ENCODE results near the gene ITFG1.

ITFG1 gene

DNA sequence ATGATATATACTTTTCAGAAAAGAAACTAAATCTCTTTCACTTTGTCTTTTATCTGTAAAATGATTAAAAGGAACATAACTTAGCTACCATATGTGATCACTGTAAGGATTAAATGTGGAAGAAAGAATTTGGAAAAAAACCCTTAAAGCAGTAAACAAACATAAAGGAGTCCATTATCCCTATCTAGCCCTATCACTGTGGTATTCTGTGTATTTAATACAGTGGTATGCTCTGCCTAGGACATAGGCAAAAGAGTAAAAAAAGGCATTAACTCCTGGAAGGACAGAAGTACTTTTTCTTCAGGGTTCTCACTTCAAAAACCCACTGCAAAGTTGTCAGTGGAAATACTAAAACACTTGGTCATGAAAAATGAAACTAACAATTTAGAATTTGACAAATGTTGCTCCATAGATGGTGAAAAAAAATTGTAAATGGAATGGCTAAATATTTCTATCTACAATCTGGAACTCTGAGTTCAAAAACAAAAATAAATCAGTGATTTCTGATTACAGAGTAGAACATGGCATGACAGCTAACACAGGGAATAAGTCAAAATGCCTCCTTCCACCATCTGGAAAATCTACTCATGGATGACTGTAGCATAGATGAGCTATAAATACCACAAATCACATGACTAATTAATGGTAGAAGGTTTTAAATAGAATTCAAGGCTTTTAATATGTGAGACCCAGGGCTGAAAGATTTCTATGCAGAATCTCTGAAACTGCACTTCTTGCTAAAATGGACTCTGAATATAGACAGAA lies 140.1 kb downstream of the ITFG1 start:
- no peak for FAIRE-seq

DNA sequence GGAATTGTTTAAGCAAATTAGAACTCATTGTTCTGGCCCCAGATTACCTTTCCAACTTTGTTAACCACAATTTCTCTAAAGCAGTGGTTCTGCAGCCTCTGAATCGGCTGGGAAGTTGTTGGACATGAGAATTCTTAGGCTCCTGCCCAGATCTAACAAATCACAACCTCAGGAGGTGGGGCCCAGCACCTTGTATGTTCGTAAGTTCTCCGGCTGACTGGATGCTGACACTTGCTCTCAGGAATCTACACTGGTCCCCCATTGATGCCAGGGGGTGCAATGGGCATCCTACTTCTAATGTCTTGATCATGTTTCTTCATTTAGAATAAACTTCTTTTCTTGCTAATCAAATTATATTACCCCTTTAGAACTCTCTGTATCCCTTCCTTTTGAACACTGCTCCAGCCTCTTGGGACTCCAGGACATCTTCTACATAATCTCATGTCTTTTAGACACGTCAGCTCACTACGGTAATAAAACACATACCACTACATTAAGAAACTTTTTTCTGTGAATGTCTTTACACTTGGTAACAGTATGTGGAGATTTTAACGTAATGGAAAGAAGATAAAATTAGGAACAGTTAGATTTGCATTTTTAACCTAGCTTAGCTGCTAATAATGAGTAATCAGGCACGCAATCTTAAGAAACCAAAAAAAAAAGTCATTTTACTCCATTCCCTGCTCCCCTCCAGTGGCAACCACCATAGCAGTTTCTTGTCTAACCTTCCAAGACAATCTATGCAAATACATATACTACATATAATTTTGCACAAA lies 143.2 kb downstream of the ITFG1 start:
- FAIRE-seq, result no peak

DNA sequence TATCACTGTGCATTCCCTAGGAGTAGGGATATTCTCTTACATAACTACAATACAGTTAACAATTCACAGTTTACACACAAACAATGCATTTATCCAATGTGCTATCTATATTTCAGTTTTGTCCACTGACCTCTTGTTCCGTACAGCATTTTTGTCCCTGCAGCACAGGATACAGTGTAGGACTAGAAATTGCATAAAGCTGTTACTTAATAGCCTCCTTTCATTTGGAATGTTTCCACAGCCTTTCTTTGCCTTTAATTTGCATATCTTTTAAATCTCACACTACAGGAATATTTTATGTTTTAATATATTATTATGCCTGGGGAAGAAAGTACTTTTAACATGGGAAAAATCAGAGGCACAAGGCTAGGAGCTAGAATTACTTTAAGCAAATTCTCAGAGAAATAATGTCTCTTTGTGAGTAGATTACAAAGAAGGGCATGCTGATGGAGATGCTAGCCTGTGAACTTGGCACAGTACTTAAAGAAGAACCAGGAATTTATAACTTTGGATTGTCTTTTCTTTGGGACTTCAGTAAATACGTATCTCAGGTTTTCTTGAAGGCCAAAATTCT lies 144.3 kb downstream of the ITFG1 start:
- no peak for FAIRE-seq

DNA sequence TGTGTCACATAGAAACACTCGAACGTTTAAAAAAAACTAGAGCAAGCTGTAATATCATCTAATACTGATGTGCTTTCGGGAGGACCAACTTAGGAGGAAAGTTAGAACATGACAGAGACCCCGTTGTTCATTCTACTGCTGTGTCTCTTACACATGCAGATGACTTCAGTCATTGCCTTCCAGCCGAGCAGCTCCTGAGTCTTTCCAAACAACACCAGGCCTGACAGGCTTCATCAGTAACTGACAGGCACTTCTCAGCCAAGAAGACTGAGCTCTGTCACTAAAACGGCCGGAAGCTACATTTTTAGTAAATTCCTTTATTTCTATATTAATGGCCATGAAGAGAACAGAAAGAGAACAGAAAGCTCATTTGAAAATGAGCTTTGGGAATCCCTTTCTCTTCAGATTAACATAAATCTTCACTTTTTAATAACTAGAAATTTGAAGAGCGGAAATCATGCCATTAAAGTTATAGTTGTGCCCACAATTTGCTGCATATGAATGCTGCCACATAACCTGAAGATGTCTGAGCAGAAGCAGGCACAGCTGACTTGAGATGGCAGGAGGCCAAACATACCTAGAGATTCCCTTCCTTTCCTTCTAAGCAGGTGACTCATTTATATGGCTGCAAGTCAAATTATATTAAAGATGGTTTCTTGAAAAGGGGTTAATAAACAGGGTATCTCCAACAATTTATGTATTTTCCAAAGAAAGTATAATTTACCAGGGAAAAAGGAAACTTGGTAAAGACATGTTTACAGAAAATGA lies 148.9 kb downstream of the ITFG1 start:
- no peak for FAIRE-seq

DNA sequence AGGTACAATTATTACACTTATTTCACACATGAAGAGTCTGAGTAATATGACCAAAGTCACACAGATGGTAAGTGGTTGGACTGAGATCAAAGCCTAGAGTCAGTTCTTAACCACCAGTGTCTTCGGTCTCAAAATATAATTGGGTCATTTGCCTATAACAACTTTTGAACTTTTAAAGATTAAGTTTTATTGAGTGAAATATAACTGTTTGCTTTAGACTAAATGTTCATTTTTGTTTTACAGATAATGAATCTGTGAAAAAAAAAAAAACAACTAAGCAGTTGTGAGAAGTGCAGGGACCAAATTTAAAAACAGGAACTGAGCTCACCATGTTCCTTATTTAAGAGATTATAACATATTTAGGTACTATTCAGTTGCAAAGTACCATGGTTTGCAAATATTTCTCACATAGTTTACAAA lies 150.1 kb downstream of the ITFG1 start:
- FAIRE-seq, result no peak

DNA sequence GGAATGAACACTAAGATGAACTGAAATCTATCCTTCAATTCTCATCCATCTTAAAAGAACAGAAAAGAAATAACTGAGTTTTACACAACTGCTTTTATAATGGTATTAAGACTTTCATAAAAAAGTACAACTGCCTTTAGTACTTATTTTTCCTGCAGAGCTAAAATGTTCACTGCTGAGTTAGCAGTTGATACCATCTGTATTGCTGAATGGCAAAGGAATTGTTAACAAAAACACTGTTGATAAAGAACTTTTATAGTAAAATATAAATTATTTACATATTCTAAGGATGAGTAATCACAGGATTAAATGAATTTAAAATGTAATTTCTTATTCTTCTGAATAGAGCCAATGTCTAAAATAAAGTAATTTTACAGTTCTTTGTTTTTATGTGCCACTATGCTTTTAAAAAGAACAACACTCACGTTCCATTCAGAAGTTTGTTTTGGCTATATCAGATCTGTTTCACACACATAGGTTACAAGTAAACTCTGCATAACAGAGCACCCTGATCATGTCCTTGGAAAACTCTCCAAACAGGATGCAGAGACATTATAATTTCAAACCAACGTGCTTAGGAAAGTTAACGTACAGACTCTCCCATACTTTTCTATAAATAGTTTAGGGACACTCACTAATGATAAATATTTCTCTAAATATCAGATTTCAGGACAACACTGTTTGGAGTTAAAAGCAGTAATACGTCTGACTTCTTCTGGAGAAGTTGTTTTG lies 151.1 kb downstream of the ITFG1 start:
- FAIRE-seq, result no peak

DNA sequence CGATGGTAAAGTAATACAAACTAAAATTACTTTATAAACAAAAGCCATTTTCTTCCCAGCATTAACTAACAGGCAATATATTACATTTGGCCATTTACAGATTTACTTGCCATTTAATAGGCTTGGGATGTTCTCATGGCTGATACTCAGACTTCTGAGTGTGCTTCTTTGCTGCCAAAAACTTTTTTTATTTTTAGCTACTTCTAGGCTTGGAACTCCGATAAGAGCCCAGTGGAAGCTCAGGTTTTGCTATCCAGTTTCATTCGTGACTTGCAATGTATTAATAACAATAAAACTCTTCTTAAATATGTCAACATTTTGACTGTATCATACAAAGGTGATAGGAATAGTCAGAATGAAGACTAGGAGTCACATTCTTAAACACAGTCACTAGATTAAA lies 152.3 kb downstream of the ITFG1 start:
- no peak for FAIRE-seq

DNA sequence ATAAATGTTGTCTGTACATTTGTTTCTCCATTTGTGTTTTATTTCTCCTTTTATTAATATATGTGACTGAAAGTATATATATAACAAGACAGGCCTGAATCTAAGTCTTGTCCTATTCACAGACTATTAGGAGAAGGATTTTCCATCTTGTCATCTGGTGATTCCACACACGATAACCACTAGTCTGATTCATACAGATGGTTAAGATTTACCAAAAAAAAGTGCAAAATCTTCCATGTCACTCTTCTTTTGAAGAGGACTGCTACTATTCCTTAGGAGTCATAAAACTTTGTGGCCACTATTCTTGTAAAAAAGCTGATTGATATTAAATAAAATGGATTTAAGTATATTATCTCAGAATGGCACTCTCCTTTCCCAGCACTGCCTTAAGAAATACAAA lies 156.3 kb downstream of the ITFG1 start:
- FAIRE-seq, result no peak

DNA sequence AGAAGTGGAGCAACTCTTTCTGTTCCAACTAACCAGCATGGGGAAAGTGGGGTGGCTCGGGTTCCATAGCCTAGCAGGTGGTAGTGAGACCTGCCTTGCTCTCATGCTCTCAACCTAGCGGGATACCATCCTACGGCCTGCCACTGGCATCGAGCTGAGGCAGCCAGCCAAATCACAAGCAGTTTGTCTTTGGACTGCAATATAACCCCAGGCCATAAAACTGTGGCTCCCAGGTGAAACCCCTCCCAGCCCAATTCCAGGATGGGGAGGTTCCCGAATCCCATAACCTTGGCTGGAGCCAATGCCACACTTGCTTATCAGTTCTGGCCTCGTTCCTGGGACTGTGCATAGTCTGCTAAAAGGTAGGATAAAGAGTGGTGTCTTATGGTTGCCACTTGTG lies 161.3 kb downstream of the ITFG1 start:
- FAIRE-seq, result no peak

DNA sequence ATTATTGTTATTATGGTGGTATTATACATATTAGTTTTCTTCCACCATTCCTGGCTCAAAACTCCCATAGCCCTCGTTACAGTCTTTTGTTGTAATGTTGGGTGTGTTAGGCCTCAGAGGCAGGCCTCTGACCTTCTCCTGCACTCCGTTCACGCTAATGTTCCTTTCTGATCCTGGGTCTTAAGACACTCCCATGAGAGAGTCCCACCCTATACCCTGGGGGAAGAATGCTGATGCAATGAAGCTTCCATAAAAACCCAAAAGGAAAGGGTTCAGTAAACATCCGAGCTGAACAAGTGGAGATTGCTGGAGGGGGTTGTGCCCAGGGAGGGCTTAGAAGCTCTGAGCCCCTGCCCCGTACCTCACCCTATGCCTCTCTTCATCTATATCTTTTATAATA lies 175.9 kb downstream of the ITFG1 start:
- no peak for FAIRE-seq

DNA sequence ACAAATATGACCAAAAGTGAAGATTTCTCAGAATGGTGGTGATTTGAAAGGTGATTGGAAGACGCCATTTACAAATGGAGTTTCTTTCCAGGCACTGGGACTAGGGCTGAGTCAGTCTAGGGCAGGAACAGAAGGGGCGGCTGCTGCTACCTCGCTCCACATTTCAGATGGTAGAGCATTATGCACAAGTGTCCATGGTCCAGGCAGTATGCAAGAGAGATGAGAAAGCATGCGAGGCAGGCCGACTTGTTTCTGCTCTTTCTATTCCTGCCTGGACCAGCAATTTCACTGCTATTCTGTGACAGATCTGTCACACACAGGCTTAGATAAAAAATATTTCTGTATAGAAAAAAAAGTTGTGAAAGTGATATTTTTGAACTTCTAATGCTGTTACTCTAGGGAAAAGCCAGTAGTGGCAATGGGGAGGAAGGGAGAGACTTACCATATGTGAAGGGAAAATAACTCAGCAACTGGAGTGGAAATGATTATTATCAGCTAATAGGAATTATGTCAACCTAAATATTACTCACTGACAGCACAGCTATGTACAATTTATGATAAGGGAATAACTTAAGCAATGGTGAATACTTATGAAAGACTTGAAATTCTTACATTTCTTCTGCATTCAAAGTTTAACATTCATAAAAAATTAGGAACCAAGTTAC lies 182.4 kb downstream of the ITFG1 start:
- no peak for FAIRE-seq

DNA sequence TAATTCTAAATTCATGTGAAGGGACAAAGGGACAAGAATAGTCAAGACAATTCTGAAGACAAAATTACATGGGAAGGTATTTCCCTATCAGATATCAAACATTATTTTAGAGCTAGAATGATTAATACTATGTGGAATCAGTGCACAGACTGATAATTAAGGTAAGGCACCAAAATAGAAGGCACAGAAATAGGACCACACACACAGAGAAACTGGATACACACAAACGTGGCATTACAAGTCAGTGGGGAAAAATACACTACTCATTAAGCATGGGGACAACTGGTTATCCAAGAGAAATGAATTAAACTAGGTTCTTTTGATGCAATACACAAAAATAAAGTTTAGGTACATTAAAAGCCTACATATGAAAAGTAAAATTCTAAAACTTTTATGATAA lies 184.3 kb downstream of the ITFG1 start:
- FAIRE-seq, result no peak

DNA sequence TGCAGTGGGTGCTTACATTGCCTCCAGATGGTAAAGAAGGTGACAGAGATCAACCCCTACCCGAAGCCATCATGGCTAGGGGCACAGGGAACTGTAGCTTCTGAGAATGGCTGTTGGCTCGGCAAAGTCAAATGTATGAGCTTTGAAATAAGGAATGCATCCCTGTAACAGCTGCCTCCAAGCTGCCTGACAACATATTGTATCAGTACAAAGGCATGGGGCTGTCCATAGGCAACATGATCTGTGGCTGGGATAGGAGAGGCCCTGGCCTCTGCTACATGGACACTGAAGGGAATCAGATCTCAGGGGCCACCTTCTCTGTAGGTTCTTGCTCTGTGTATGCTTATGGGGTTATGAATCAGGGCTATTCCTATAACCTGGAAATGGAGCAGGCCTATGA lies 197.9 kb downstream of the ITFG1 start:
- no peak for FAIRE-seq

DNA sequence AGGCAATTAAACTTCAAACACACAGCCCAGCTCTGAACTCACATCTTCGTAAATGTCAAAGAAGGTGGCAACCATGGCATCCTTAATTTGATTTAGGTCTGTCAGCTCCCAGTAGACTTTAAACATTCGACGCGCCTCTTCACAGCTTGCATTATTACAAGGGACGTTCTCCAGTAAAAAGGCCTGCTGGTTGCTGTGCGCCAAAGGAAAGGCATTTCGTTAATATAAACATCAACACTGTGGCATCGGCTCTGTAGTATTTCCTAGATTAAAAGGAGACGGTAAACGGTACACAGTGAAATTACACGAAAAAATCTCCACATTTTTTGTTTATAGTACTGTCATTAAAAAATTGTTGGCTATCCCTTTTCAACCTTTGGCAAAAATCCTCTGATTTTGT lies 200.4 kb downstream of the ITFG1 start:
- no peak for FAIRE-seq

DNA sequence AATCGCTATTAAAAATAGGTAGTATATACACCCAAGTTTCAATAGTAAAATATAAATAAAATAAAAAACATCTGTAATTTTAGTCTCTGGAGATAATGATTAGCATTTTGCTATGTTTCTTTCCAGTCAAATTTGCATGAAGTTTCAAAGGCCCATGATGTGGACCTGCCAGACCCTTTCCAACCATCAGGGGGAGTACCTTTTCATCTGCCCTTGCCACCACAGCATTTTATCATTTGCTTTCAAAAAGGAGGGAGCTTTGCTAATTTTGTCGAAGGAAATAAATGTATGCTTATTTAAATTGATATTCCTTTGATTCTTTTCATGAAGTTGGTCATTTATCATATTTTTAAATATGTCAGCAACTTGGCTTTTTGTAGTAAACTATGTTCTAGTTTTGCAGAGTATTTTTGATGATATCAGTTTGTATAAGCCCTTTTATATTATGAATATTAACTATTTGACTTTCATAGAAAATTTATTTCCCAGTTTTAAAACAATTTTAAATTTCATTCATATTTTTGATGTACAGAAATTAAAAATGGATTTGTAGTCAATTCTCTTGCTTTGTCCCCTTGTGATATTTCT lies 201.9 kb downstream of the ITFG1 start:
- no peak for FAIRE-seq

DNA sequence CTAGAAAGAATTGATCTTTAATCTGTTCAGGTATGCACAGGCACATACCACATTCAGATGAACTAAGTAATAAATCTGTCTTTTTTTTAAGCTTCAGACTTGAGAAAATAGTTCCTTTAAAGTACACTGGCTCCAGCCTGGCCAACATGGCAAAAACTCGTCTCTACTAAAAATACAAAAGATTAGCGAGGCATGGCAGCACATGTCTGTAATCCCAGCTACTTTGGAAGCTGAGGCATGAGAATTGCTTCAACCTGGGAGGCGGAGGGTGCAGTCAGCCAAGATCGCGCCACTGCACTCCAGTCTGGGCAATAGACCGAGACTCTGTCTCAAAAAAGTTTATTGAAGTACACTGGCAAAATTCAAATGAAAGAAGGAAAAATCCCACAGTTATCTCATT lies 206.1 kb downstream of the ITFG1 start:
- FAIRE-seq, result no peak

DNA sequence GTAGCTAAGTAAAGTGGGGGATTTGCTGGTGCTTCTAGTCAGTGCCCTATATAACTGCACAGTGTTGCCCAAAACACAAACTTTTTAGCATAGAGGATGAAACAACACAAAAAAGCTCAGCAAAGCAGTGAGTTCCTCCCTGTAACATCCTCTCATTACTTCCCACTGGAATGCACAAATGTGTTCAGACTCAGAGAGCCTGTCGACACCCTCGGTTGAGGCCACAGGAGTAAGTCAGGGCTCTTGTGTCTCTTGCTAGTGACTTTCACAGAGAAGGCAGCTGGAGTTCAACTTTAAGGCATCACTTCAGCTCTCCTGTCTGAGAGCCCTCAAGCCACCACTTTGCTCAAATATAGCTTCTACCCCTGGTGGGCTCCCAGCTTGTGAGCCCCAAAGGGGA lies 209.9 kb downstream of the ITFG1 start:
- no peak for FAIRE-seq

DNA sequence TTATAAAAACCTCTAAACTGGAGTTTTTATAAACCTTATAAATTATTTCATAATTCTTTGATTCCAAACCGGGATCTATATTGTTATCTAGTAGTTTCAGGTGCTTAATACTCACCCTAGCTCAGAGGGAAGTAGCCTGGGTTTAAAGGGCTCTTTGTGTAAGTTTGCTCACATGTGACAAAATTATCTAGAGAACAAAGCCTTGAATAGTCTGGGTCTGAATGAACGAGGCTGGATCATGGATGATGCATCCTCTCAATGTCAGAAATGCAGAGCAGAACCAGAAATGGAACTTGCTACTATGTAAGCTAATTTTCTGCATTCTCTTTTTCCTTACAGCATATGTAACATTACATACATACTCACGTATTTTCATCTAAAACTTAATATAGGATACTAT lies 213.2 kb downstream of the ITFG1 start:
- FAIRE-seq, result no peak

DNA sequence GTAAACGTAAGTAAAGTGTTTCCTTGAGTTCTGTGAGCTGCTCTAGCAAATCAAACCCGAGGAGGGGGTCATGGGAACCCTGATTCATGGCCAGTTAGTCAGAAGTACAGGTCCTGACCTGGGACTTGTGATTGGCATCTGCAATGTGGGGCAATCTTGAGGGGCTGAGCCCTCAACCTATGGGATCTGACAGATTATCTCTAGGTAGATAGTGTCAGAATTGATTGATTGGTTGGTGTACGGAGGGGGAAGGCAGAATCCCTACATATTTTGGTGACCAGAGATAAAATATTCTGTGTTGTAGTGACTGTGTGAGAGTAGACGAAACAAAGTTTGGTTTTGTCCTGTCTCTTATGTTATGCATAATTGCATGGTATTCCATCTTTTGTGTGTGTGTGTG lies 216.7 kb downstream of the ITFG1 start:
- FAIRE-seq, result no peak

DNA sequence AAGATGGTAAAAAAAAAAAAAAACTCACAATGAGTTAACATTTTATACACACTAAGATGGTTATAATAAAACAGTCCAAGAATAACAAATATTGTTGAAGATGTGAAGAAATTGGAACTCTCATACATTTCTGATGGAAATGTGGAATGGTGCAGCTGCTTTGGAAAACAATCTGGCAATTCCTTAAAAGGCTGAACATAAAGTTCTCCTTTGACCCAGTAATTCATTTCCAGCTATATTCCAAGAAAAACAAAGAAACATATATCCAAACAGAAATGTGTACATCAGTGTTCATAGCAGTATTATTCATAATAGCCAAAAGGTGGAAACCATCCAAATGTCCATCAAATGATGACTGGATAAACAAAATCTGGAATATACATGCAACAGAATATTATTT lies 219.8 kb downstream of the ITFG1 start:
- no peak for FAIRE-seq

DNA sequence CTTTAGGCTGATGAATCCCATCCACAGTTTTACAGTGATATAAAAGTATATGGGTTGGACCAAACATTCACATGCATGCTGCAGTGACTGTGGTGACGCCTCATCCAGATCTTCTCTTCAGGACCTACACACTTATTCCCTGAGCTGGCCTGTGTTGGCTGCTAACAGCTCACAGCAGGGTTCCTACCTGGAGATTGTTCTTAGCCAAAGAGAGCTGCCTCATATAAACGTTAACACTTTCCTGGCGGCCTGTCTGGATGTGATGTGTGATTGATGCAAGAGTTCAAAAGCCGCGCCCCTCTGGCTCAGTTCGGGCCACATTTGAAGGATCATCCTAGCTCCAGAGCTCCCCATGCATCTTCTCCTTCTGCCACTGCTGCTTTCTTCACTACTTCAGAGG lies 224.1 kb downstream of the ITFG1 start:
- no peak for FAIRE-seq

DNA sequence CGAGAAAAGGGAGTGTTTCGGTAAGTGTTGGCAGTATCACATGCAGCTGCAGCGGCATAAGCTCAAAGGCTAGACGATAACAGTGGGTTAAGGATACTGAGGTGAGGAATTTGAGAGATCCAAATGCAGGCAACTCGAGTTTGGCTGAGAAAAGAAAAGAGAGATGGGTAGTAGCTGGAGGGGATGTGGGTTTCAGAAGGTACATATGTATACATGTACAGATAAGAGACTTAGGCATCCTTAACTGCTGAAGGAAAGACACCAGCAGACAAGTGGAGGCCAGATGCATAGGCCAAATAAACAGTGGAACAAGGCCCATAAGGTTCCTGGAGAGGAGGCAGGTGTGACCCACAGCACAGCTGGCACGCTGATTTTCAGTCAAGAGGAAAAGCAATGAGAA lies 230.6 kb downstream of the ITFG1 start:
- FAIRE-seq, result no peak
